LNCAP (cell line): ENCODE measurements around the gene BAHCC1.

ENCODE experiments used
- CTCF ChIP-seq: fragments of 450-650 bp; IDR thresholded peaks from 2 replicates; pipeline ENCODE4 v1.5.1; 2017; ENCODE audit warnings: mild to moderate bottlenecking

The BAHCC1 gene

GRCh38 chr17:81350320-81350890 is 44.9 kb upstream of the BAHCC1 start:
- no peak for TF ChIP-seq CTCF

GRCh38 chr17:81354252-81354953 is 40.9 kb upstream of the BAHCC1 start:
- no peak for TF ChIP-seq CTCF

- TF ChIP-seq CTCF, result no peak
Measured at GRCh38 chr17:81354954-81355347, 40.3 kb upstream of the BAHCC1 start.

- no peak for TF ChIP-seq CTCF
Measured at GRCh38 chr17:81359218-81359617, 36.0 kb upstream of the BAHCC1 start.

- no peak for TF ChIP-seq CTCF
Measured at GRCh38 chr17:81364278-81365147, 30.7 kb upstream of the BAHCC1 start.

GRCh38 chr17:81365148-81365600 is 30.1 kb upstream of the BAHCC1 start:
- no peak for TF ChIP-seq CTCF

GRCh38 chr17:81365601-81366585 is 29.4 kb upstream of the BAHCC1 start:
- no peak for TF ChIP-seq CTCF
